ENCODE measurements around the gene H6PD.

The H6PD gene

GRCh38 chr1:9314711-9315379 lies 80.3 kb downstream of the H6PD start:
- FAIRE-seq = no peak
- DNase-seq (ENCODE audit: low spot score) = no peak

- DNase-seq (ENCODE audit: low spot score) (peak; percentile 18), FAIRE-seq (peak; percentile 69)
Measured at GRCh38 chr1:9315411-9316079, 81.0 kb downstream of the H6PD start.

DNA sequence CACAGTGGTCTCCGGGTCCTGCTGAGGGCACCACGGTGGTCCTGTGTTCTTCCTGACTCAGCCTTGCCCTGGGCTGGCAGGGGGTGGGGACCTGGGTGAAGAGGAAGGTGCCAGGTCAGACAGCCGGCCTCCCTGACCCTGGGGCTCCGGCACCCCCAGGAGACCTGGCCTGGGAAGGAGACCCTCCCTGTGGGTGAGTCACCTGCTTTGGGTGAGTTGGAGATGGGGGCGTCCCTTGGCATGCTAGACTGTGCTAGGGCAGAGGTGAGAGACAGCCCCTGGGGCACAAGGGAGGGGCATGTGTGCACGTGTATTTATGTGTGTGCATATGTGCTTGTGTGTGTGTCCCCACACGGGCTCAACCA lies 81.5 kb downstream of the H6PD start:
- DNase-seq (ENCODE audit: low spot score) = no peak
- peak; percentile 40 for FAIRE-seq

- DNase-seq (ENCODE audit: low spot score) (no peak), FAIRE-seq (no peak)
Measured at GRCh38 chr1:9316512-9316911, 81.9 kb downstream of the H6PD start.

DNA sequence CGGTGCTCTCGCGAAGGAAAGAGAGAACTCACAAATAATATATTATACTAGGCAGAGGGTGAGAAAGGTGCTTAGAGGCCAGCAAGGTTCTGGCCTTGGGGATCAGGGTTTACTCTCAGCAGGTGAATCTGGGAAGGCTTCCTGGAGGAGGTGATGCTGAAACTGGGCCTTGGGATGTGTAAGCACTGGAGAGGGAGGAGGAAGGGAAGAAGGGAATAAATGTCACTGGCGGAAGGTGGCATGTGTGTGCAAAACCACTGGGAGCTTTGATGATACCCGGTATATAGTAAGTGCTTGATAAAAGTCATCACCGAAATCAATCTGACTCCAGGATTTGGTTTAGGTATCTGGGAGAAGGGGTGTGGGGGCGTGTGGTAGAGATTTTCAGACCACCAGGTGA lies 82.5 kb downstream of the H6PD start:
- FAIRE-seq = no peak

DNA sequence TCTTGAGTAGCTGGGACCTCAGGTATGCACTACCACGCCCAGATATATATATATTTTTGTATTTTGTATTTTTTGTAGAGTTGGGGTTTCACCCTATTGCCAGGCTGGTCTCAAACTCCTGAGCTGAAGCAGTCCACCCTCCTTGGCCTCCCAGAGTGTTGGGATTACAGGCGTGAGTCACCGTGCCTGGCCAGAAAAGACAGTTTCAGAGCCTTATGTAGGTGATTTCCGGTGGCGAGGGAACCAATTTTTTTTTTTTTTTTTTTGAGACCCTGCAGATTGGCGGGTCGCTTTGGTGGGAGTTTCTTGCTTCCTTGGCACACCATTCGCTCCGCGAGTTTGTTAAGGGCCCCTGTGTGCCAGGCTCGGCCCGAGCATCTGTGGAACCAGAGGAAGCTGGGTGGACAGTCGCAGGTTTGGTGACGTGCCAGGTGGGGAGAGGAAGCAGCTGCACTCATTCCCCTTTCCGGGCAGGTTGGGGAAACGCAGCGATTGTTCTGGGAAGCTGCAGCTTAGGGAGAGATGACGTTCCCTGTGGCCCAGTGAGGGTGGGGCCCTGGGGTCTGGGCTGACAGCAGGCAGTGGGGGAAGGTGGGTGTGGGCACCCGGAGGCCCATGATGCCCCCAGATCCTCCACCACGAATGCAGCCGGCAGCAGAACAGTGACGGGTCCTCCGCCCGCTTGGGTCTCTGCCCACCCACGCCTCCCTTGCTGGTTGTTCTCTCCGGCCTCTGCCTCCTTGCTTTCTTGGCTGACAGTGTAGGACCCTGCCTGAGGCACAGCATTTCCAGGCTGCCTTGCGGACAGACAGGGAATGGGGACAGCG lies 83.2 kb downstream of the H6PD start:
- FAIRE-seq (no peak), DNase-seq (ENCODE audit: low spot score) (peak; percentile 84)

More for the DNA sequence above, 82.5 kb downstream of the H6PD start:
- DNase-seq (ENCODE audit: low spot score) = no peak

GRCh38 chr1:9319208-9319788 lies 84.7 kb downstream of the H6PD start:
- DNase-seq (ENCODE audit: low spot score) = no peak
- no peak for FAIRE-seq

DNA sequence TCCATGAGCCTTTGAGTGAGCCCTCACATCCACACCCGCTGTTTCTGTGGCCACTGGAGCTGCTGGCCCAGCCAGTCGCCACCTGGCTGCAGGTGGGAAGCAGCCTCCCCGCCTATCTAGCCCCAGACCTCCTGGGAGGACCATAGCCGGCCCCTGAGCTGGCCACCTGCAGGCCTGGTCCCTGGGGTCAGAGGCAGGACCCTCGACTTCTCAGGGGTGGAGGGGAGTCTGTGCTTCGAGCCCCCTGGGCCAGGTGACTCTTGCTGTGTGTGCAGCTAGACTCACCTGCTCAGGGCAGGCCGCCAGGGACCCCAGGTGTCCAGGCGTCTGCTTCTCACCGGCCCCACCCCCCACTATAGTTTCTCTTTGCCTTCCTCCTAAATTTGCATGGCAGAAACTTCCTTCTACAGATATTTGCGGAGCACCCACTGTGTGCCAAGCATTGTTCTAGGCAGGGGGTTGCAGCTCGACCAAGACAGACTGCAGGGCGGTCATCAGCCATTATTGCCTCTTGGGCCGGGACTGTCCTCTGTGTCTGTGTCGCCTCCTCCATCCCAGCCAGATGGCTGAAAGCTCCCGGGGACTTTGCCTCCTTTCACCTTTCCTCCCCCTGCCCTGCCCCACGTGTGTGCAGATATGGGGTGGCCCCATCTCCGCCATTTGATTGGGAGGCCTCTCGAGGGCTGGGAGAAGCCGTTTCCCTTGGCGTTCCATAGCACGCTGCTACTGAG lies 85.4 kb downstream of the H6PD start:
- FAIRE-seq (no peak), DNase-seq (ENCODE audit: low spot score) (no peak)
